GM21528 (cell line): Measurements from ENCODE around the gene GSTO1.
"Not testable (repeated sequence)": the region's sequence is repeated elsewhere in the genome, so short reads cannot be mapped to it uniquely, and the experiment has no call there.

Source experiments
- ATAC-seq: cut with Tn5 transposase; IDR thresholded peaks from one replicate; pipeline ENCODE4 v1.9.1; 2021; ENCODE audit warnings: mild to moderate bottlenecking, moderate library complexity; ENCODE audit not compliant: unreplicated experiment, low FRiP score

GSTO1 gene

GRCh38 chr10:104254493-104255310 lies at the start of gene GSTO1:
GSTO1 (plus strand) TSS chr10:104254892; CDS start chr10:104254929, 37 bp downstream.
- peak; percentile 86 for ATAC-seq

GRCh38 chr10:104208730-104209129 lies 46.0 kb upstream of the GSTO1 start:
- no peak for ATAC-seq

- no peak for ATAC-seq
Observed at GRCh38 chr10:104209575-104210198, 45.0 kb upstream of the GSTO1 start.

- no peak for ATAC-seq
Observed at GRCh38 chr10:104216631-104217030, 38.1 kb upstream of the GSTO1 start.

GRCh38 chr10:104218751-104219150 lies 35.9 kb upstream of the GSTO1 start:
- ATAC-seq, result no peak

- ATAC-seq, result no peak
Observed at GRCh38 chr10:104220522-104220921, 34.2 kb upstream of the GSTO1 start.

- ATAC-seq, result no peak
Observed at GRCh38 chr10:104223304-104223703, 31.4 kb upstream of the GSTO1 start.

GRCh38 chr10:104230490-104230889 lies 24.2 kb upstream of the GSTO1 start:
- ATAC-seq, result no peak

GRCh38 chr10:104231784-104232612 lies 22.7 kb upstream of the GSTO1 start, which contains the start of gene CFAP43:
CFAP43 (minus strand) TSS chr10:104232364; CDS start chr10:104232246, 118 bp downstream.
- ATAC-seq, result peak; percentile 100

- ATAC-seq, result no peak
Observed at GRCh38 chr10:104232613-104233102, 22.0 kb upstream of the GSTO1 start.

GRCh38 chr10:104233817-104234216 lies 20.9 kb upstream of the GSTO1 start:
- no peak for ATAC-seq

GRCh38 chr10:104234934-104235333 lies 19.8 kb upstream of the GSTO1 start:
- no peak for ATAC-seq

GRCh38 chr10:104235801-104236200 lies 18.9 kb upstream of the GSTO1 start:
- no peak for ATAC-seq

GRCh38 chr10:104240078-104240477 lies 14.6 kb upstream of the GSTO1 start:
- no peak for ATAC-seq

- ATAC-seq, result no peak
Observed at GRCh38 chr10:104242545-104242944, 12.1 kb upstream of the GSTO1 start.

- not testable (repeated sequence) for ATAC-seq
Observed at GRCh38 chr10:104243009-104243408, 11.7 kb upstream of the GSTO1 start.

- no peak for ATAC-seq
Observed at GRCh38 chr10:104243512-104243911, 11.2 kb upstream of the GSTO1 start.

- no peak for ATAC-seq
Observed at GRCh38 chr10:104245066-104245632, 9.5 kb upstream of the GSTO1 start.

GRCh38 chr10:104246976-104247375 lies 7.7 kb upstream of the GSTO1 start:
- no peak for ATAC-seq

- no peak for ATAC-seq
Observed at GRCh38 chr10:104247513-104248146, 7.1 kb upstream of the GSTO1 start.
